HG02840 (cell line): ENCODE data around the gene RTN4RL2.
"Not testable (repeated sequence)": the region's sequence is repeated elsewhere in the genome, so short reads cannot be mapped to it uniquely, and the experiment has no call there.

ENCODE experiments used
- ATAC-seq: cut with Tn5 transposase; IDR thresholded peaks from one replicate; pipeline ENCODE4 v1.9.1; 2021; ENCODE audit warnings: mild to moderate bottlenecking, moderate library complexity, moderate number of reproducible peaks; ENCODE audit not compliant: unreplicated experiment, low FRiP score

RTN4RL2 gene

GRCh38 chr11:57432149-57432561 is 28.2 kb upstream of the RTN4RL2 start:
- ATAC-seq: no peak

GRCh38 chr11:57432714-57433163 is 27.6 kb upstream of the RTN4RL2 start:
- ATAC-seq: no peak

GRCh38 chr11:57434640-57435546 is 25.4 kb upstream of the RTN4RL2 start:
- no peak for ATAC-seq

GRCh38 chr11:57436031-57436430 is 24.3 kb upstream of the RTN4RL2 start:
- no peak for ATAC-seq

- no peak for ATAC-seq
Measured at GRCh38 chr11:57438345-57439285, 21.7 kb upstream of the RTN4RL2 start.

- ATAC-seq: no peak
Measured at GRCh38 chr11:57439786-57440185, 20.5 kb upstream of the RTN4RL2 start.

GRCh38 chr11:57440744-57441414 is 19.4 kb upstream of the RTN4RL2 start:
- no peak for ATAC-seq

GRCh38 chr11:57444362-57445121 is 15.8 kb upstream of the RTN4RL2 start:
- no peak for ATAC-seq

- not testable (repeated sequence) for ATAC-seq
Measured at GRCh38 chr11:57445122-57445394, 15.3 kb upstream of the RTN4RL2 start.

- no peak for ATAC-seq
Measured at GRCh38 chr11:57446055-57446454, 14.3 kb upstream of the RTN4RL2 start.

GRCh38 chr11:57453543-57454177 is 6.7 kb upstream of the RTN4RL2 start:
- ATAC-seq: no peak

- no peak for ATAC-seq
Measured at GRCh38 chr11:57456960-57457642, 3.2 kb upstream of the RTN4RL2 start.

GRCh38 chr11:57457643-57458023 is 2.7 kb upstream of the RTN4RL2 start:
- no peak for ATAC-seq

- ATAC-seq: no peak
Measured at GRCh38 chr11:57458060-57458409, 2.3 kb upstream of the RTN4RL2 start.

- ATAC-seq: no peak
Measured at GRCh38 chr11:57458410-57459163, 1.7 kb upstream of the RTN4RL2 start.

- no peak for ATAC-seq
Measured at GRCh38 chr11:57459164-57460021, 935 bp upstream of the RTN4RL2 start.
